SJCRH30 (cell line): ENCODE measurements around the gene TBCE. TPM values are rescaled to one million over a fixed set of nuclear protein-coding genes. Genes with fewer than 3 reads are reported as not detected.
"Not testable (repeated sequence)": the region's sequence is repeated elsewhere in the genome, so short reads cannot be mapped to it uniquely, and the experiment has no call there.

Experiments
- DNase-seq, 2 experiments: peaks; one replicate each; pipeline ENCODE4 v3.0.0-alpha.2; 2015 to 2020
- H3K27ac ChIP-seq: fragments of 250-450 bp; sonication (Bioruptor Pico); 2 replicates; pipeline ENCODE4 v1.5.1; 2020; ENCODE audit warnings: mild to moderate bottlenecking, moderate library complexity
- H3K27me3 ChIP-seq: fragments of 250-450 bp; sonication (Bioruptor Pico); 2 replicates; pipeline ENCODE4 v1.5.1; 2020; ENCODE audit warnings: mild to moderate bottlenecking, moderate library complexity
- H3K36me3 ChIP-seq: fragments of 250-450 bp; sonication (Bioruptor Pico); 2 replicates; pipeline ENCODE4 v1.5.1; 2020; ENCODE audit warnings: mild to moderate bottlenecking, moderate library complexity
- H3K4me1 ChIP-seq: fragments of 250-450 bp; sonication (Bioruptor Pico); 2 replicates; pipeline ENCODE4 v1.5.1; 2020; ENCODE audit warnings: mild to moderate bottlenecking, moderate library complexity
- H3K4me3 ChIP-seq: fragments of 250-450 bp; sonication (Bioruptor Pico); 2 replicates; pipeline ENCODE4 v1.5.1; 2020; ENCODE audit warnings: mild to moderate bottlenecking, moderate library complexity
- H3K9me3 ChIP-seq: fragments of 250-450 bp; sonication (Bioruptor Pico); replicated peaks from 2 replicates; pipeline ENCODE4 v1.5.1; 2020; ENCODE audit warnings: mild to moderate bottlenecking, moderate library complexity
- total RNA-seq: library from RNA; depleted of rRNA; stranded (reverse); fragments of >200 nt; shearing (Covaris generic); gene quantifications from 2 replicates; pipeline ENCODE4 v1.2.3, GENCODE V29; 2014

The TBCE gene
- total RNA-seq, 1 experiment from 2014 or later = 38.6 TPM

GRCh38 chr1:235441159-235441685 is 74.0 kb downstream of the TBCE start:
- H3K27ac ChIP-seq = no peak overlapping the region
- no peak for DNase-seq
- H3K36me3 ChIP-seq = peaks cover 32% of the 10 kb centered on the region
- no peaks in the 10 kb centered on the region for H3K9me3 ChIP-seq
- no peaks in the 10 kb centered on the region for H3K27me3 ChIP-seq
- H3K4me1 ChIP-seq = no peaks in the 10 kb centered on the region
- H3K4me3 ChIP-seq = no peak overlapping the region

DNA sequence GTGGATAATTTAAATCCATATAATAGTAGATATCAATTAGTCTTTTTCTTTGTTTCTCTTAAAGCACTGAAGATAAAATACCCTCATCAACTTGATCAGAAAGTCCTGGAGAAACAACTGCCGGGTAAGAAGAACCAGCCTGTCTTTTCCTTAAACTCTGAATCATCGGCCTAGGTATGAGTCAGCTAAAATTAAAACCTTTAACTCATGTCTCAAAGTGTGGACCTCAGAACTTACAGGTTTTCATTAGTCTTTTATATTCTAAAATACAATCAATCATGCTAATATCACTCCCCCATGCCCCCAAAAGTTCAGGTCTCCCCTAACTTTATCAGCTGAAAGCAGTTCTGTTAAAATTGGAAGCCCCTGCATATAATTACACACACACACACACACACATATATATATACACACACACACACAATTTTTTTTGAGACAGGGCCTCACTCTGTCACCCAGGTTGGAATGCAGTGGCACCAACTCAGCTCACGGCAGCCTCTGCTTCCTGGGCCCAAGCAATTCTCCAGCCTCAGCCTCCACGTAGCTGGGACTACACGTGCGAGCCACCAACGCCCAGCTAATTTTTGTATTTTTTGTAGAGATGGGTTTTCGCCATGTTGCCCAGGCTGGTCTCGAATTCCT is 75.7 kb downstream of the TBCE start:
- no peak overlapping the region for H3K4me3 ChIP-seq
- H3K27ac ChIP-seq = no peak overlapping the region
- DNase-seq = no peak
- H3K9me3 ChIP-seq = no peaks in the 10 kb centered on the region
- H3K4me1 ChIP-seq = no peaks in the 10 kb centered on the region
- peaks cover 43% of the 10 kb centered on the region for H3K36me3 ChIP-seq
- no peaks in the 10 kb centered on the region for H3K27me3 ChIP-seq

DNA sequence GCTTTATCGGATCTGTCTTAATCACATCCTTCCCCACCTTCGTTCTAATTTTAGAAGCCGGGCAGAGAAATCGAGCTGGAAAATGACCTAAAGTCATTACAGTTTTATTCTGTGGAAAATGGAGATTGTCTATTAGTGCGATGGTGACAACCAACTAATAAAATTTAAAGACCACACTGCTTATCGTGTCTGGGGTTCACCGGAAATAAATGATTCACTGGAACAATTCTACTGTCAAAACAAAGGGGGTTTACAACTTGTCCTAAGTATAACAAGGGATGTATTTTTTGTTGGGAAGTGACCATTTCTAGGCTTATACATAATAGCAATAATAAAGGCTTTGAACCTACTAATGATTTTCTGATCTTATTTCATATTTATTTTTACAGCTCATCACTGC is 81.4 kb downstream of the TBCE start:
- no peak for DNase-seq
- no peaks in the 10 kb centered on the region for H3K4me1 ChIP-seq
- no peak overlapping the region for H3K4me3 ChIP-seq
- H3K27me3 ChIP-seq = no peaks in the 10 kb centered on the region
- H3K9me3 ChIP-seq = no peaks in the 10 kb centered on the region
- no peak overlapping the region for H3K27ac ChIP-seq
- peaks cover 70% of the 10 kb centered on the region for H3K36me3 ChIP-seq

DNA sequence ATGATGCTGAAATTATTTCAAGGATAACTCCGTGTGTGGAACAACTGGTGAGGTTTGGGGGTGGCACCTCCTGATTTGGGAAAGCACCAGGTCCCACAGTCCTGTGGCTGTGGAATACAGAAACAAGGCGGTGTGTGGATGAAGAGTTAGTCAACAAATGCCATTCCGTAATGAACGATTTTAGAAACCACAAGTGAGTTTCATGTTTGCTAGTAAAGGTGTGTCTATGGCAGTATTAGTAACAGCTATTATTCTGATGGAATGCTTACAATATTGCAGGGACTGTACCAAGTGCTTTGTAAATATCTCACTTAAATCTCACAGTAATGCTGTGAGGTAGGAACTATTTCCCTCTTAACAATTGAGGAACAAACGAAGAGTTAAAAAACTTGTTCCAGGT is 83.2 kb downstream of the TBCE start:
- peaks cover 75% of the 10 kb centered on the region for H3K36me3 ChIP-seq
- no peaks in the 10 kb centered on the region for H3K27me3 ChIP-seq
- H3K4me3 ChIP-seq = no peak overlapping the region
- H3K4me1 ChIP-seq = no peaks in the 10 kb centered on the region
- DNase-seq = no peak
- no peak overlapping the region for H3K27ac ChIP-seq
- no peaks in the 10 kb centered on the region for H3K9me3 ChIP-seq

DNA sequence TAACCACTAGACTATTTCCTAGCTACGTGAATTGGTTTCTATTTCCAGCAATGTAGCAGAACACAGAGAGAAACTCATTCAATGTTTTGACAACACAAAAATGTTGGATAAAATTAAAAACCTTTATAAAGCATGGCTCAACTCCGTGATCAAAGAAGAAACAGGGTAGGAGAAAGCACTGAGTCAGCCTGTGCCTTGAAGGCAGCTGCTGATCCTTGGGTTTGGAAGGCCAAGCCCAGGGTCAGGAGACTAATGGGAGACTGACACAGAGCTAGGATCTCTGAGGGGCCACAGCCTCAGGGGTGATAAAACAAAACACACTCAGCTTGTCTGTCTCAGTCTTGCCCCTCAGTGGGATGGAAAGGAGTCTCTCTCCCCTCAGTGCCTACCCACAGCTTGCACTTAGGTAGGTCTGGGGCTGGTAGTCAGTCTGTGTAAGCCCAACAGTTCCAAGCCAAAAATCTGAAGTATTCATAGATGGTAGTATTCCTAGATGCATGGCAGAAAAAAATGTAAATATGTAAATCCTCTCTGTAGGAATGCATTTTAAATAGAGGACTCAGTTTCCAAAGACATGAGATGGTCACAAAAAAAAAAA is 83.8 kb downstream of the TBCE start:
- H3K27ac ChIP-seq = no peak overlapping the region
- no peaks in the 10 kb centered on the region for H3K4me1 ChIP-seq
- DNase-seq = no peak
- no peaks in the 10 kb centered on the region for H3K9me3 ChIP-seq
- H3K36me3 ChIP-seq = peaks cover 71% of the 10 kb centered on the region
- H3K4me3 ChIP-seq = no peak overlapping the region
- H3K27me3 ChIP-seq = no peaks in the 10 kb centered on the region

GRCh38 chr1:235454021-235454420 is 86.8 kb downstream of the TBCE start:
- peaks cover 47% of the 10 kb centered on the region for H3K36me3 ChIP-seq
- DNase-seq = no peak
- no peaks in the 10 kb centered on the region for H3K4me1 ChIP-seq
- no peak overlapping the region for H3K27ac ChIP-seq
- no peaks in the 10 kb centered on the region for H3K27me3 ChIP-seq
- no peaks in the 10 kb centered on the region for H3K9me3 ChIP-seq
- H3K4me3 ChIP-seq = no peak overlapping the region

GRCh38 chr1:235455097-235455496 is 87.9 kb downstream of the TBCE start:
- H3K27me3 ChIP-seq = no peaks in the 10 kb centered on the region
- DNase-seq = no peak

GRCh38 chr1:235455823-235456222 is 88.6 kb downstream of the TBCE start:
- Histone ChIP-seq H3K4me1 (no peaks in the 10 kb centered on the region), H3K36me3 (peaks cover 33% of the 10 kb centered on the region), H3K27ac (no peak overlapping the region), H3K4me3 (no peak overlapping the region), H3K9me3 (no peaks in the 10 kb centered on the region), H3K27me3 (no peaks in the 10 kb centered on the region)
- DNase-seq = no peak

More at GRCh38 chr1:235455097-235455496, 87.9 kb downstream of the TBCE start:
- Histone ChIP-seq H3K4me3 (no peak overlapping the region), H3K4me1 (no peaks in the 10 kb centered on the region), H3K27ac (no peak overlapping the region), H3K9me3 (no peaks in the 10 kb centered on the region), H3K36me3 (peaks cover 38% of the 10 kb centered on the region)

- H3K4me3 ChIP-seq, H3K27ac ChIP-seq, H3K9me3 ChIP-seq, H3K4me1 ChIP-seq, H3K27me3 ChIP-seq, DNase-seq: not testable (repeated sequence)
- peaks cover 17% of the 10 kb centered on the region for H3K36me3 ChIP-seq
Measured at GRCh38 chr1:235457856-235458255, 90.6 kb downstream of the TBCE start.

DNA sequence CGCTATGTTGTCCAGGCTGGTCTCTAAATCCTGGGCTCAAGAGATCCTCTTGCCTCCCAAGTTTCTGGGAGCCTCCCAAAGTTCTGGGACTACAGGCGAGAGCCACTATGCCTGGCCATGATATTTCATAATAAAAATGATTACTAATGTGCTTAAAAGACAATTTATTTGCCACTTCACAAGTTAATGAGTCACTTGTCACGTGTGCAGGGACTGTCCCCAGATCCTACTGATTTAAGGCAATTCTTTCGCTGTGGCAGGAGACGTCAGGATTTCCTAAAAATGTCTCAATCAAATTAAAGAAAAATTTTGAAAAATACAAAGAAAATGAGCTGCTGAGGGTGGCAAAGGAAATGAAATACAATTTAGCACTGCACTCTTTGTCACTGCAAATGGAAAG is 93.5 kb downstream of the TBCE start:
- peaks cover 12% of the 10 kb centered on the region for H3K36me3 ChIP-seq
- H3K27ac ChIP-seq = no peak overlapping the region
- no peaks in the 10 kb centered on the region for H3K4me1 ChIP-seq
- H3K27me3 ChIP-seq = no peaks in the 10 kb centered on the region
- no peak for DNase-seq
- no peak overlapping the region for H3K4me3 ChIP-seq
- no peaks in the 10 kb centered on the region for H3K9me3 ChIP-seq

DNA sequence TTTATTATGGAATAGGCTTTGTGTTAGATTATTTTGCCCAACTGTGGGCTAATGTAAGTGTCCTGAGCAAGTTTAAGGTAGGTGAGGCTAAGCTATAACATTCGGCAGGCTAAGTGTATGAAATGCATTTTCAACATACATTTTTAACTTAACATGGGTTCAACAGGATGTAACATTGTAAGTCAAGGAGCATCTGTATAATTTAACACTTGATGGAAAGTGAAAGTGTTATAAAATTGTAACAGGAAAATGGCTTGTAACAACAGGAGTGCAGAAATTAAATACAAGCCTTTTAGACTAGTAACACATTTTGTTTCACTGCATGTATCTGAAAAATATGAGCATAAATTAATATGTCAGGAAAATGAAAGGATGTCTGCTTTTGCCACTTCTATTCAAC is 94.7 kb downstream of the TBCE start:
- Histone ChIP-seq H3K27ac (no peak overlapping the region), H3K36me3 (peaks cover 19% of the 10 kb centered on the region), H3K4me3 (no peak overlapping the region), H3K9me3 (no peaks in the 10 kb centered on the region), H3K4me1 (no peaks in the 10 kb centered on the region), H3K27me3 (no peaks in the 10 kb centered on the region)
- DNase-seq = no peak

DNA sequence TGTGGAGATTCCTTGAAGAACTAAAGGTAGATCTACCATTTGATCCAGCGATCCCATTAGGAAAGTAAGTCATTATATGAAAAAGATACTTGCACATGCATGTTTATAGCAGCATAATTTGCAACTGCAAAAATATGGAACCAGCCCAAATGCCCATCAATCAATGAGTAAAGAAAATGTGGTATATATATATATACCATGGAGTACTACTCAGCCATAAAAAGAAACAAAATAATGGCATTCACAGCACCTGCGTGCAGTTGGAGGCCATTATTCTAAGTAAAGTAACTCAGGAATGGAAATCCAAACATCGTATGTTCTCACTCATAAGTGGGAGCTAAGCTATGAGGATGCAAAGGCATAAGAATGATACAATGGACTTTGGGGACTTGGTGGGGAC is 95.6 kb downstream of the TBCE start:
- peaks cover 19% of the 10 kb centered on the region for H3K36me3 ChIP-seq
- not testable (repeated sequence) for DNase-seq, H3K4me1 ChIP-seq, H3K4me3 ChIP-seq, H3K27me3 ChIP-seq, H3K27ac ChIP-seq, H3K9me3 ChIP-seq

GRCh38 chr1:235465066-235465465 is 97.8 kb downstream of the TBCE start:
- no peak overlapping the region for H3K27ac ChIP-seq
- H3K27me3 ChIP-seq = no peaks in the 10 kb centered on the region
- H3K9me3 ChIP-seq = no peaks in the 10 kb centered on the region
- H3K4me3 ChIP-seq = no peak overlapping the region
- DNase-seq = no peak
- H3K36me3 ChIP-seq = peaks cover 27% of the 10 kb centered on the region
- H3K4me1 ChIP-seq = peaks cover 6% of the 10 kb centered on the region; the same call in 1 of the 2 replicates

DNA sequence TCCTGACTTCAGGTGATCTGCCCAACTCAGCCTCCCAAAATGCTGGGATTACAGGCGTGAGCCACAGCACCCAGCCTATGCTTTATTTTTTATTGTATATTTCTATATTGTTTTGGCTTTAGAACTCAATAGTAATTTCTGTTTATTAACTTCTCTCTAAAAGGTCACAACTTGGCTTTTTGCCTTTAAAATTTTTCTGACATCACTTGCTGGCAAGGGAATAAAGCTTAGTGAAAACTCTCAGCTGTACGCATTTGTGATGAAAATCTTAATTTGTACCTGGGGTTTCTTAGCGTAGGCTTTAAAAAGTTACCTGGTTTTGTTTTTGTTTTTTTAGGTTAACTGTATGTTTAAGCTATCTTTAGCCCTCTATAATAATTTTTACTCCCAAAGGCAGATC is 100.8 kb downstream of the TBCE start:
- peaks cover 30% of the 10 kb centered on the region for H3K36me3 ChIP-seq
- no peaks in the 10 kb centered on the region; the same call in 1 of the 2 replicates for H3K9me3 ChIP-seq
- no peak for DNase-seq
- H3K4me3 ChIP-seq = no peak overlapping the region
- H3K4me1 ChIP-seq = peaks cover 10% of the 10 kb centered on the region; the same call in 1 of the 2 replicates
- H3K27ac ChIP-seq = no peak overlapping the region
- no peaks in the 10 kb centered on the region for H3K27me3 ChIP-seq

DNA sequence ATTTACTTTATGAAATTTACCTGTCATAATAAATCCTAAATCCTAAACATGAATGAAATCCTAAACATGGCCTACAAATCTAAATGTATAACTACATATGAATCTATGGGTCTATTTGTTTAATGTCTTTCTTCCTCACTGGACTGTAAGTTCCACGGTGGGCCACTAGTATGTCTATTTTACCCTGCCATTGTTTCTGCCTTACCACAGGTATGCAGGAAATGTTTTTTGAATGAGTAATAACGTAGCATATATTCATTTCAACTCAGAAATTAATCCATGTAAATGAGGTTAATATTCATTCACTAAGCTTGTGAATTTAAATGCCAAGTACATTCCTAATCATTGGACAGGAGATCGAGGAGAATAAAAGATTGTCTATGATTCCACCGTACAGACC is 101.7 kb downstream of the TBCE start:
- Histone ChIP-seq H3K27ac (no peak overlapping the region), H3K36me3 (peaks cover 34% of the 10 kb centered on the region), H3K4me1 (peaks cover 10% of the 10 kb centered on the region; the same call in 1 of the 2 replicates), H3K4me3 (no peak overlapping the region), H3K9me3 (no peaks in the 10 kb centered on the region; the same call in 1 of the 2 replicates), H3K27me3 (no peaks in the 10 kb centered on the region)
- peak in 1 of 2 experiments; percentile 15 for DNase-seq

DNA sequence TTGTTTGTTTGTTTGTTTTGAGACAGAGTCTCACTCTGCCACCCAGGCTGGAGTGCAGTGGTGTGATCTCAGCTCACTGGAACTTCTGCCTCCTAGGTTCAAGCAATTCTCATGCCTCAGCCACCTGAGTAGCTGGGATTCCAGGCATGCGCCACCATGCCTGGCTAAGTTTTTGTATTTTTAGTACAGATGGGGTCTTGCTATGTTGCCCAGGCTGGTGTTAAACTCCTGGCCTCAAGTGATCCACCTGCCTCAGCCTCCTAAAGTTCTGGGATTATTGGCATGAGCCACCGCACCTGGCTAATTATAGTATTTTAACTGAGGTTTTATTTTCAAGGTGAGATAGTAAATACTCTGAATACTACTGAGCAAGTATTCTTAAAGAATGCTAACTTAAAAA is 102.7 kb downstream of the TBCE start:
- H3K4me3 ChIP-seq, DNase-seq, H3K9me3 ChIP-seq, H3K27me3 ChIP-seq, H3K27ac ChIP-seq: not testable (repeated sequence)
- Histone ChIP-seq H3K4me1 (peaks cover 10% of the 10 kb centered on the region; the same call in 1 of the 2 replicates), H3K36me3 (peaks cover 31% of the 10 kb centered on the region)
